ENCODE data around the gene NUDT9.

The NUDT9 gene

DNA sequence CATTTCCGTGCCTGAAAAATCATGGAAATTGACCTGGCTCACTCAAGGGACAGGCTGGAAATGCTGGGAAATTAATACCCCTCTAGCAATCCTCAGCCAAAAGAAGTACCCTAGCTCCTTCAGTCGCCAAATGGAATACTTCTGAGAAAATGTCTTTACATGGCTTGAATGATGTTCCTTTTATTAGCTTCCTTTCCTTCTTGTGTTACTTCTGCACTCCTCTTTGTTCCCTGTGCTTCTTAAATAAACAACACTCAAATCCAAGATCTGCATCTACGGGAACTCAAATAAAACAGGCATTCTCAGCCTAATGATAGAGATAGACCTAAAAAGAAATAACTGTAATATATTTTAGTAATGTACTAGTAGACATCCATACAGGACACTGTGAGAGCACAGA is 70.7 kb downstream of the NUDT9 start:
- no peak for DNase-seq (ENCODE audit: extremely low read depth, low read depth)
- TF ChIP-seq, protein P1, sequence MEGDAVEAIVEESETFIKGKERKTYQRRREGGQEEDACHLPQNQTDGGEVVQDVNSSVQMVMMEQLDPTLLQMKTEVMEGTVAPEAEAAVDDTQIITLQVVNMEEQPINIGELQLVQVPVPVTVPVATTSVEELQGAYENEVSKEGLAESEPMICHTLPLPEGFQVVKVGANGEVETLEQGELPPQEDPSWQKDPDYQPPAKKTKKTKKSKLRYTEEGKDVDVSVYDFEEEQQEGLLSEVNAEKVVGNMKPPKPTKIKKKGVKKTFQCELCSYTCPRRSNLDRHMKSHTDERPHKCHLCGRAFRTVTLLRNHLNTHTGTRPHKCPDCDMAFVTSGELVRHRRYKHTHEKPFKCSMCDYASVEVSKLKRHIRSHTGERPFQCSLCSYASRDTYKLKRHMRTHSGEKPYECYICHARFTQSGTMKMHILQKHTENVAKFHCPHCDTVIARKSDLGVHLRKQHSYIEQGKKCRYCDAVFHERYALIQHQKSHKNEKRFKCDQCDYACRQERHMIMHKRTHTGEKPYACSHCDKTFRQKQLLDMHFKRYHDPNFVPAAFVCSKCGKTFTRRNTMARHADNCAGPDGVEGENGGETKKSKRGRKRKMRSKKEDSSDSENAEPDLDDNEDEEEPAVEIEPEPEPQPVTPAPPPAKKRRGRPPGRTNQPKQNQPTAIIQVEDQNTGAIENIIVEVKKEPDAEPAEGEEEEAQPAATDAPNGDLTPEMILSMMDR (IDR thresholded peaks at IDR 0.05; ENCODE audit: low read depth, low read length): no peak

DNA sequence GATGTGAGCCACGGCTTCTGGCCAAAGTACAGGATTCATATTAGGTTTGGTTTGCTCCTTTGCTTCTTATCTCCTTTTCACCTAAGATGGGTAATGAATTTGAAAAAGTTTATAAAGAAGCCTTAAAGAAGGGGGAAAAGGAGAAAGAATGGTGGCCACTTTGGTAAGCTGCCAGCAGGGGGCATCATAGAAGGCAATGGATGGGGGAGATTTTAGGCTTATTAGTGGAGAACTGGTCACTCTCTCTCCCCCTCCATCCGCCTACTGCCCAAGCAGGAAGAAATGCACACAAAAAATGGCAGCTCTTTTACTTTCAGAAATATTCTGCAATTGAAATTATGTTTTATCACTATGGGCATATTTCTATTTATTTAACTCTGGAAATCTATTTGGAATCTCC is 74.8 kb downstream of the NUDT9 start:
- TF ChIP-seq, protein P1 (IDR thresholded peaks at IDR 0.05; ENCODE audit: low read depth, low read length): peak; percentile 19
- DNase-seq (ENCODE audit: extremely low read depth, low read depth): no peak

DNA sequence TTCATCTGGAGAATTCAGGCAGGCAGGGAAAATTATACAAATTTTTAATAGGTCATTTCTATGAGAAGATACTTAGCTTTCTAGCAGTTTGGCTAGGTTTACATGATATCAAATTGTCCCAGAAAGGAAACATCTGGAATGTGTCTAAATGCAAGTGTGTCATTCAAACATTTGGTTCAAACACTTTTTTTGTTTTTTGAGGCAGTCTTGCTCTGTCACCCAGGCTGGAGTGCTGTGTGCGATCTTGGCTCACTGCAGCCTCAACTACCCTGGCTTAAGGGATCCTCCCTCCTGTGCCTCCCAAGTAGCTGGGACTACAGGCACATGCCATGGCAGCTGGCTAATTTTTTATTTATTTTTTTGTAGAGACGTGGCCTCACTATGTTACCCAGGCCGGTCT is 75.2 kb downstream of the NUDT9 start:
- TF ChIP-seq, protein P1 (IDR thresholded peaks at IDR 0.05; ENCODE audit: low read depth, low read length): no peak
- no peak for DNase-seq (ENCODE audit: extremely low read depth, low read depth)

DNA sequence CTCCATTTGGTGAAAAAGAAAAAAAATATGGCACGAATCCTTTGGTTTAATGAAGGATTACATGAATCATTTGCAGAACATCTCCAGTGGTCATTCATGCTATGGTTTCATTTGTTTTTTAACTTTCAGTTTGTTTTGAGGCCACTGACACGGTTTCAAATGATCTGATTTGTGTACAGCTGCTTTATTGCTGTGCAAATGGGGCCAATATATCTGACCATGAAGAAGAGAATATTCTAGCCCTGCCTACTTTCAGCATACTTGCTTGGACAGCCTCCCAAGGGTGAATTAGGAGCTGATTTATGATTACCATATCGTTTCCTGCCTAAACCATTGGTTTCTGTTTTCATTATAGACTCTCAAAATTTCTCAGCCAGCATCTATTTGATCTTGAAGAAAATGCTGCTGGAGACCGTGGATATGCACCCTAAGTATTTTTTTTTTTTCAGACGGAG is 76.1 kb downstream of the NUDT9 start:
- DNase-seq (ENCODE audit: extremely low read depth, low read depth): peak; percentile 35

DNA sequence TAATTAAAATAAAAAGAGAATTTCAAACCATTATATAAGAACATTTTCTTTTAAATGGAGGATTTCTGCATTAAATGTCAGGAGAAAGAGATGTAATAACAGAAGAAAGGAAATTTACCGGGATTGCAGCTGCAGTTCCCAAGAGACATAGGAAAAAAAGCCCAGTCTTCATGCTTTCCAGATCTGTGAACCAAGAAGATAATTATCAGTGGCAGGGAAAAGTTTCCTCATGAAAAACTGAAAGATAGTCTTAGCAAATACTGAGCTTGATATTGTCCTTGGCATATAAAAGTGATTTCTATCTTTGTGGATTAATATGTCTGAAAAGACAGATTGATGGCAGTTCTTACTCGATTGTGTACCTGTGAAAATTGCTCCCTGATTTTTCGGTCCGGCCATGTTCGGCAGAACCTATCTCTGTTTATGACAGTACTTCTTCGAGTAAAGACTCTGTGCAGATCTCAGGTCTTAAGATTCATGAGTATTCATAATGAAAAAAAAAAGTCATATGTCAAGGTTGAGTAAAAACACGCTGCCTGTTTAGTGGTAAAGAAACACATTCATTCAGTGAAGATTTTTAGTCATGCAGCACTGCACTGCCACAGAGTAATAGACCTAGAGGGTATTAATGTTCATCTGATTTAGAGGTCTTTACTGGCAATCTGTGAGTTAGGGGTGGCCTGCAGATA is 77.2 kb downstream of the NUDT9 start:
- TF ChIP-seq, protein P1 (IDR thresholded peaks at IDR 0.05; ENCODE audit: low read depth, low read length): no peak
- no peak for DNase-seq (ENCODE audit: extremely low read depth, low read depth)

More for the DNA sequence above, 76.1 kb downstream of the NUDT9 start:
- TF ChIP-seq, protein P1 (IDR thresholded peaks at IDR 0.05; ENCODE audit: low read depth, low read length): no peak

DNA sequence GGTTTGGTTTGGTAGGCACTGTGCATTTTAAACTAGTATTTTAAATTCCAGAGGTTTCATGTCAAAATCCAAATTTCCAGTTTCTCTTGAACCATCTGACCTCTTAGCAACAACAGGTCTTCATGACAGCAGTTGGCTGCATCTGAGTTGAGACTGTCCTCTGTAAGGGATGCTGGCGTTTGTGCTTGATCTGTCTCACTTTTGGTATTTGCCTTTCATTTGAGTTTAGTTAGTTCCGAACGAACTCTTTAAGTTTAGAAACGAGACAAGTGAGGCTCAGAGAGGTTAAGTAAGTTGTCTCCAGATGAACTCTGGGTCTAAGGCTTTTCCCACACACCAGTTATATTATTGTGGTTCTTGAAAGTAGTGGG is 77.7 kb downstream of the NUDT9 start:
- no peak for DNase-seq (ENCODE audit: extremely low read depth, low read depth)
- TF ChIP-seq, protein P1 (IDR thresholded peaks at IDR 0.05; ENCODE audit: low read depth, low read length): no peak

DNA sequence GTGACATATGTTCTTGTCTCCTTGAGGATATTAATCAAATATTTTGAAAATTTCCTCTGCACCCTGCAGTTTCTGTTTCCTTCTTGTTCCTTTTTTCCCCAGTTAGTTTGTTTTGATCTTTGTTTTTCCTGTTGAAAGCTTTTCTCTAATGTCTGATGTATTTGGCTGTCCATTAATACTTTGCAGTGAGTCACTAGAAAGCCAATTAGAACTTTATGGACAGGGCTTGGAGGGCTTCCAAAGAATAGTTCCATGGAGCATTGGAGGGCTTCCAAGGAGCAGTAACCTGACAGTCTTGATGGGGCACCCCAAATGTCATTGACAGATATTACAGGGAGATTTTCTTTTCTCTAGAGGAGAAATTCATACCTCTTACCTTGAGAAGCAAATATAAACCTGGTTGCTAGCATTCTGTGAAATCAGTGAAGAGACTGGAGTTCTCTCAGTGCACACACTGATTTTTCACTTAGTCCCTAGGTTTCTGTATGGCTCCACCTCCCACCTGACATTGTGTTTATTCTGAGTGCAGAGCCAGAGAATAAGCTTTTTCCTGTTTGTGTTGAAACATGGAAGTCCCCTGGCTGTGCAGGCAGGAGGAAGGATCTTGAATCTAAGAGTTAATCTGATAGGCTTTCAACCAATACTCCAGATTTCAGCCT is 80.3 kb downstream of the NUDT9 start:
- DNase-seq (ENCODE audit: extremely low read depth, low read depth): no peak
- TF ChIP-seq, protein P1 (IDR thresholded peaks at IDR 0.05; ENCODE audit: low read depth, low read length): no peak
